Right cardiac atrium (tissue), 5 donors: Measurements from ENCODE around the gene LHFPL3. TPM values are rescaled to one million over a fixed set of nuclear protein-coding genes. Genes with fewer than 3 reads are reported as not detected.
"Not testable (repeated sequence)": the region's sequence is repeated elsewhere in the genome, so short reads cannot be mapped to it uniquely, and the experiment has no call there.

ENCODE experiments used
- ATAC-seq, 2 donors: fragments of 200-7000 bp; cut with Tn5 transposase; one replicate each; pipeline versions ENCODE4 v1.8.0 to v1.9.1; 2020; ENCODE audit warnings: moderate library complexity in 2 of 2, mild to moderate bottlenecking in 1 of 2
- DNase-seq, 3 donors: peaks; one replicate each; pipeline ENCODE4 v3.0.0-alpha.2; 2020
- H3K27ac ChIP-seq: one replicate; pipeline ENCODE4 v1.5.1; 2013; ENCODE audit warnings: mild to moderate bottlenecking, low read length, control low read depth, moderate library complexity
- H3K27me3 ChIP-seq: one replicate; pipeline ENCODE4 v1.6.1; 2013; ENCODE audit not compliant: control insufficient read depth, insufficient read depth
- H3K4me1 ChIP-seq: one replicate; pipeline ENCODE4 v1.6.1; 2013; ENCODE audit warnings: low read length; ENCODE audit not compliant: control insufficient read depth, insufficient read depth
- H3K4me3 ChIP-seq: one replicate; pipeline ENCODE4 v1.5.1; 2013; ENCODE audit warnings: low read length, control low read depth
- H3K9me3 ChIP-seq: one replicate; pipeline ENCODE4 v1.6.1; 2013; ENCODE audit warnings: low read length; ENCODE audit not compliant: control insufficient read depth
- WGBS: extraction: QIAGEN DNeasy Blood & Tissue Kit; methylation state at CpG from one replicate; pipeline ENCODE4 v1.1.7; 2013; 5-methylcytosine and 5-hydroxymethylcytosine counted together
- intact Hi-C, 4 donors: fragments of 100-400 bp; cut with DNase I; formaldehyde crosslinking; loops; one replicate each; pipeline versions ENCODE4 v1.11.0 to v1.14.0; 2022 to 2023
- polyA plus RNA-seq: library from polyadenylated mRNA; stranded (reverse); fragments of 200-250 nt; gene quantifications from one replicate; pipeline ENCODE4 v1.2.3, GENCODE V29; 2013
- total RNA-seq, 4 donors: library from RNA; stranded (reverse); fragmentation: NEBNext Ultra II Directional; extraction: Animal tissue kit (Norgen Biotek cat#: 25700); gene quantifications; one replicate each; pipeline ENCODE4 v1.2.1, GENCODE V29; 2021
- donor health status: healthy with polysubstance abuse.
- donor health status: DM: no; HTN: yes; CAD: no.
- donor health status: DM: no; HTN: no; CAD: no.
- donor health status: DM: no; HTN: yes; CAD: no; lungs with severe emphysema.
- donor health status: DM: yes; HTN: yes; CAD: no.

The LHFPL3 gene
- total and polyA plus RNA-seq, 5 donors: not detected

GRCh38 chr7:104935276-104935675 is 606.9 kb downstream of the LHFPL3 start:
- intact Hi-C loops: no loop called here
- H3K9me3 ChIP-seq: no peaks in the 10 kb centered on the region

GRCh38 chr7:104936546-104936945 is 608.1 kb downstream of the LHFPL3 start:
- Histone ChIP-seq H3K9me3 (no peaks in the 10 kb centered on the region), H3K4me1 (no peaks in the 10 kb centered on the region), H3K4me3 (no peak overlapping the region), H3K27me3 (no peaks in the 10 kb centered on the region), H3K27ac (no peak overlapping the region)
- intact Hi-C loops: no loop called here
- ATAC-seq (no peak), DNase-seq (no peak)
- 86% methylated on average over 8 of the region's 8 CpGs for WGBS

More at GRCh38 chr7:104935276-104935675, 606.9 kb downstream of the LHFPL3 start:
- H3K4me3 ChIP-seq: no peak overlapping the region
- no peaks in the 10 kb centered on the region for H3K27me3 ChIP-seq
- H3K27ac ChIP-seq: no peak overlapping the region
- DNase-seq: no peak
- no peak for ATAC-seq
- no peaks in the 10 kb centered on the region for H3K4me1 ChIP-seq

GRCh38 chr7:104937489-104937888 is 609.1 kb downstream of the LHFPL3 start:
- H3K27ac ChIP-seq, DNase-seq, ATAC-seq, H3K27me3 ChIP-seq, H3K4me3 ChIP-seq, H3K9me3 ChIP-seq, H3K4me1 ChIP-seq, intact Hi-C loops: not testable (repeated sequence)
- WGBS: 98% methylated on average over 6 of the region's 6 CpGs

GRCh38 chr7:104938741-104939390 is 610.5 kb downstream of the LHFPL3 start:
- Histone ChIP-seq H3K4me3 (no peak overlapping the region), H3K4me1 (no peaks in the 10 kb centered on the region), H3K9me3 (no peaks in the 10 kb centered on the region), H3K27me3 (no peaks in the 10 kb centered on the region), H3K27ac (no peak overlapping the region)
- ATAC-seq: no peak
- DNase-seq: no peak
- intact Hi-C loops: no loop called here
- WGBS: 90% methylated on average over 1 of the region's 1 CpG

DNA sequence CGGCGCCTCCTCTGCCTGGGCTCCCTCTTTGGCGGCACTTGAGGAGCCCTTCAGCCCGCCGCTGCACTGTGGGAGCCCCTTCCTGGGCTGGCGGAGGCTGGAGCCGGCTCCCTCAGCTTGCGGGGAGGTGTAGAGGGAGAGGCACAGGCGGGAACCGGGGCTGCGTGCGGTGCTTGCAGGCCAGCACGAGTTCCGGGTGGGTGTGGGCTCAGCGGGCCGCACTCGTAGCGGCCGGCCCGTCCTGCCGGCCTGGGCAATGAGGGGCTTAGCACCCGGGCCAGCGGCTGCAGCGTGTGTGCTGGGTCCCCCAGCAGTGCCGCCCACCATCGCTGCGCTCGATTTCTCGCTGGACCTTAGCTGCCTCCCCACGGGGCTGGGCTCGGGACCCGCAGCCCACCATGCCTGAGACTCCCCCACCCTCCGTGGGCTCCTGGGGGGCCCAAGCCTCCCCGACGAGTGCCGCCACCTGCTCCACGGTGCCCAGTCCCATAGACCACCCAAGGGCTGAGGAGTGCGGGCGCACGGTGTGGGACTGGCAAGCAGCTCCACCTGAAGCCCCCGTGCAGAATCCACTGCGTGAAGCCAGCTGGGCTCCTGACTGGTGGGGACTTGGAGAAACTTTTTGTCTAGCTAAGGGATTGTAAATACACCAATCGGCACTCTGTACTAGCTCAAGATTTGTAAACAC is 611.8 kb downstream of the LHFPL3 start:
- H3K4me1 ChIP-seq: no peaks in the 10 kb centered on the region
- intact Hi-C loops: no loop called here
- H3K9me3 ChIP-seq: no peaks in the 10 kb centered on the region
- H3K27ac ChIP-seq: no peak overlapping the region
- H3K4me3 ChIP-seq: no peak overlapping the region
- DNase-seq (no peak), ATAC-seq (no peak)
- no peaks in the 10 kb centered on the region for H3K27me3 ChIP-seq
- WGBS: 96% methylated on average over 43 of the region's 43 CpGs

- no peaks in the 10 kb centered on the region for H3K4me1 ChIP-seq
- H3K27me3 ChIP-seq: no peaks in the 10 kb centered on the region
- WGBS: 35% methylated on average over 12 of the region's 12 CpGs
- H3K27ac ChIP-seq: peak overlapping the region; percentile 65
- H3K4me3 ChIP-seq: no peak overlapping the region
- intact Hi-C loops: no loop called here
- ATAC-seq (peak; percentile 50 to 78), DNase-seq (peak; percentile 74 to 85 (median 79))
- no peaks in the 10 kb centered on the region for H3K9me3 ChIP-seq
Observed at GRCh38 chr7:104943502-104944343, 615.3 kb downstream of the LHFPL3 start.

- Histone ChIP-seq H3K4me3 (no peak overlapping the region), H3K27ac (peak overlapping the region; percentile 79), H3K27me3 (no peaks in the 10 kb centered on the region), H3K4me1 (no peaks in the 10 kb centered on the region), H3K9me3 (no peaks in the 10 kb centered on the region)
- DNase-seq (no peak), ATAC-seq (no peak)
- intact Hi-C loops: no loop called here
Observed at GRCh38 chr7:104945599-104945956, 617.2 kb downstream of the LHFPL3 start.

DNA sequence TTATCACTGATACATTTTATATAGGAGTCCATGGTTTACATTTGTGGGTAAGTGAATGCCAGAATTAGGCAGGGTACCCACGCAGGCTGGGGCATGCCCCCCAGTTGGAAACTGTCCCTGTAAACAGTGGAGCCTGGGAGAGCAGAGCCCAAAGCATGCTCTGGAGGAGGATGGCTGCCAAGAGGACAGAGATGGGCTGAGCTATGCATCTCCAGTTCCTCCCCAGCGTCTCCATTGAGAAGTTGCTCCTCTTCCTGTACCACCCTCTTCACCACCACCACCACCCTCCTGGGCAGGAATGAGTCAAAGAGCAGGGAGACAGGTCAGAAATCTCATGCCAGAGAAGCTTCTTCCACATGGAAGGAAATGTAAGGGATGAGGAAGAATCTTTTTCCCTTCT is 617.9 kb downstream of the LHFPL3 start:
- Histone ChIP-seq H3K27me3 (no peaks in the 10 kb centered on the region), H3K9me3 (no peaks in the 10 kb centered on the region), H3K4me1 (no peaks in the 10 kb centered on the region), H3K27ac (peak overlapping the region; percentile 3), H3K4me3 (no peak overlapping the region)
- DNase-seq: no peak
- ATAC-seq: no peak
- WGBS: 25% methylated on average over 2 of the region's 2 CpGs
- intact Hi-C loops: no loop called here

GRCh38 chr7:104950006-104950405 is 621.6 kb downstream of the LHFPL3 start:
- no peak overlapping the region for H3K4me3 ChIP-seq
- no peaks in the 10 kb centered on the region for H3K9me3 ChIP-seq
- H3K4me1 ChIP-seq: no peaks in the 10 kb centered on the region
- H3K27me3 ChIP-seq: no peaks in the 10 kb centered on the region
- peak overlapping the region; percentile 27 for H3K27ac ChIP-seq
- DNase-seq (no peak), ATAC-seq (no peak)
- WGBS: 95% methylated on average over 5 of the region's 5 CpGs
- intact Hi-C loops: no loop called here

- no peak for DNase-seq
- H3K27ac ChIP-seq: no peak overlapping the region
- 42% methylated on average over 2 of the region's 2 CpGs for whole genome bisulfite sequencing
- ATAC-seq: peak in 1 of 2 donors; percentile 65
- intact Hi-C loops: no loop called here
- no peak overlapping the region for H3K4me3 ChIP-seq
- no peaks in the 10 kb centered on the region for H3K9me3 ChIP-seq
- H3K4me1 ChIP-seq: peaks cover 3% of the 10 kb centered on the region
- no peaks in the 10 kb centered on the region for H3K27me3 ChIP-seq
Observed at GRCh38 chr7:104950754-104951153, 622.4 kb downstream of the LHFPL3 start.

DNA sequence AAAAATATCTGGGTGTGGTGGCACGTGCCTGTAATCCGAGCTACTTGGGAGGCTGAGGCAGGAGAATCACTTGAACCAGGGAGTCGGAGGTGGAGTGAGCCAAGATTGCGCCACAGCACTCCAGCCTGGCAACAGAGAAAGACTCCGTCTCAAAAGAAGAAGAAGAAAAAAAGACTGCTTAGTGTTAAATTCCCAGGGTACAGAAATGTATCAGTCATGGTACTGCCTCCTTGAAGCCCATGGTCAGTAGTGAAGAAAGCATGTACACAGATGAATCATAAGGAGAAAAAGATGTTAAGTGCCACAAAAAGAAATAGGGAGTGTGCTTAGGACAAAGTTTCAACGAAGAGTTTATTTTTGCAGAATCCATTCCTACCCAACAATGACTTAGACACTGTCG is 623.1 kb downstream of the LHFPL3 start:
- Histone ChIP-seq H3K4me1 (peaks cover 3% of the 10 kb centered on the region), H3K4me3 (no peak overlapping the region), H3K27ac (no peak overlapping the region), H3K27me3 (no peaks in the 10 kb centered on the region), H3K9me3 (no peaks in the 10 kb centered on the region)
- DNase-seq (peak; percentile 69 to 72 (median 71)), ATAC-seq (peak; percentile 46)
- intact Hi-C loops: no loop called here
- 63% methylated on average over 7 of the region's 7 CpGs for WGBS
